Aorta (tissue), 5 donors: ENCODE measurements around the gene SOCS2. TPM values are rescaled to one million over a fixed set of nuclear protein-coding genes. Genes with fewer than 3 reads are reported as not detected.

Experiments used
- ATAC-seq: fragments of 200-7000 bp; cut with Tn5 transposase; one replicate; pipeline ENCODE4 v1.9.1; 2022; ENCODE audit warnings: moderate library complexity; ENCODE audit not compliant: low FRiP score
- DNase-seq, 2 donors: peaks; one replicate each; pipeline ENCODE4 v3.0.0-alpha.2; 2020
- H3K27ac ChIP-seq, 2 donors: one replicate each; pipeline ENCODE4 v1.5.1; 2013; ENCODE audit warnings: low read length in 2 of 2, mild to moderate bottlenecking in 2 of 2, moderate library complexity in 2 of 2, control low read depth in 1 of 2, inconsistent platforms in 1 of 2, low read depth in 1 of 2
- H3K27me3 ChIP-seq, 2 donors: one replicate each; pipeline ENCODE4 v1.6.1; 2013; ENCODE audit warnings: control low read depth in 1 of 2, low read length in 1 of 2, mild to moderate bottlenecking in 1 of 2, moderate library complexity in 1 of 2; ENCODE audit not compliant: insufficient read depth in 2 of 2, control insufficient read depth in 1 of 2
- H3K36me3 ChIP-seq, 2 donors: one replicate each; pipeline ENCODE4 v1.6.1; 2013; ENCODE audit warnings: control low read depth in 1 of 2, low read length in 1 of 2, mild to moderate bottlenecking in 1 of 2; ENCODE audit not compliant: insufficient read depth in 2 of 2, control insufficient read depth in 1 of 2
- H3K4me1 ChIP-seq, 2 donors: one replicate each; pipeline ENCODE4 v1.6.1; 2013; ENCODE audit warnings: low read length in 2 of 2, control low read depth in 1 of 2, mild to moderate bottlenecking in 1 of 2, moderate library complexity in 1 of 2; ENCODE audit not compliant: insufficient read depth in 2 of 2, control insufficient read depth in 1 of 2
- H3K4me3 ChIP-seq, 2 donors: one replicate each; pipeline ENCODE4 v1.5.1; 2013; ENCODE audit warnings: low read length in 2 of 2, control low read depth in 1 of 2, mild to moderate bottlenecking in 1 of 2
- H3K9me3 ChIP-seq: one replicate; pipeline ENCODE4 v1.6.1; 2013; ENCODE audit warnings: mild to moderate bottlenecking, low read length; ENCODE audit not compliant: control insufficient read depth
- whole genome bisulfite sequencing, 2 donors: extraction: QIAGEN DNeasy Blood & Tissue Kit; methylation state at CpG; one replicate each; pipeline ENCODE4 v1.1.7; 2013; 5-methylcytosine and 5-hydroxymethylcytosine counted together
- intact Hi-C, 2 donors: fragments of 100-400 bp; cut with DNase I; formaldehyde crosslinking; loops; one replicate each; pipeline versions ENCODE4 v1.14.2 to v1.15.0; 2022
- polyA plus RNA-seq, 2 donors: library from polyadenylated mRNA; stranded (reverse); fragments of 200-250 nt; gene quantifications; one replicate each; pipeline ENCODE4 v1.2.3, GENCODE V29; 2013
- total RNA-seq, 2 donors: library from RNA; stranded (reverse); fragmentation: NEBNext Ultra II Directional; extraction: Animal tissue kit (Norgen Biotek cat#: 25700); gene quantifications; one replicate each; pipeline ENCODE4 v1.2.1, GENCODE V29; 2021
- donor health status: healthy with polysubstance abuse.
- donor health status: Bipolar disorder and iron deficiency.
- donor health status: DM: no; HTN: no; CAD: no.
- donor health status: DM: no; HTN: no; CAD: no.
- donor health status: DM: yes; HTN: yes; CAD: no.

Gene SOCS2
- total and polyA plus RNA-seq, 4 donors = 14.3 to 27.1 (median 23.6) TPM

DNA sequence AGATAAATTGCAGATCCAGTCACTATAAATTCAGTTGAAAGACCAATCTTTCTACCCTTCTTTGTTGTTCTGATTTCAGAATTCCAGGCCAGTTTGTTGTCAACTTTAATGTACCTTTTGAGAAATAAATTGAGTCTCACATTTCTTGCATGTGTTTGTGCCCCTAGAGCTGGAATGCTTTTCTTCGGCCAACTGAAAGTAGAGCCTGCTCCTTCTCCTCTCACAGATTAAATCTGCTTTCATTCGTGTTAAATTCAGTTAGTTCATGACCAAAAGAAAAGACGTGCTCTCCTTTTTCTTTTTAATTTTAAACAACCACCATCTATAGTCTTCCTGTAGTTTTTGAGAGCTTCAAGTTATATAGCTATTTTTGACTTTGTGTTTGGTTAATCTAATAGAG is 22.9 kb downstream of the SOCS2 start:
- no peak overlapping the region for H3K27ac ChIP-seq
- ATAC-seq (no peak), DNase-seq (no peak)
- peaks cover 0 to 3% of the 10 kb centered on the region in 2 donors for H3K4me1 ChIP-seq
- no peak overlapping the region for H3K4me3 ChIP-seq
- WGBS, 2 donors = 69 to 81% methylated on average over 3 of the region's 3 CpGs
- H3K27me3 ChIP-seq = no peaks in the 10 kb centered on the region
- intact Hi-C loops = no loop called here
- no peaks in the 10 kb centered on the region for H3K9me3 ChIP-seq
- no peaks in the 10 kb centered on the region for H3K36me3 ChIP-seq

DNA sequence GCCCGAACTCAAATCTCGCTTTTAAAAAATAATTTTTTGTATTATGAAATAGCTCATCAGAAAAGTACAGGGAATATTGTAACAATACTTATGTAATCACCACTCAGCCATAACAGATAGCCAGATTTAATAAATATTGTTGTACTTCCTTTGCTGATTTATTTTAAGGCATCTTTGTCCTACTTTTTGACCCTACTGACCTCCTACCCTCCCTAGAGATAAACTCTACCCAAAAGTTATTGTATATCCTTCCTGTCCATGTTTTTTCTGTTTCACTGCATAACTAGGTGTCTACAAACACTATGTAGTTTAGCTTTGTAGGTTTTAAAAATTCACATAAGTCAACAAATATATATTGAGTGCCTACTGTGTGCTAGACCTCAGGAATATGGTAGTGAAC is 25.1 kb downstream of the SOCS2 start:
- Histone ChIP-seq H3K4me1 (peaks cover 0 to 1% of the 10 kb centered on the region in 2 donors), H3K27ac (no peak overlapping the region), H3K27me3 (no peaks in the 10 kb centered on the region), H3K9me3 (no peaks in the 10 kb centered on the region), H3K36me3 (no peaks in the 10 kb centered on the region), H3K4me3 (no peak overlapping the region)
- intact Hi-C loops = no loop called here
- ATAC-seq (no peak), DNase-seq (no peak)
- 94% methylated on average over 2 of the region's 2 CpGs for WGBS, 2 donors

DNA sequence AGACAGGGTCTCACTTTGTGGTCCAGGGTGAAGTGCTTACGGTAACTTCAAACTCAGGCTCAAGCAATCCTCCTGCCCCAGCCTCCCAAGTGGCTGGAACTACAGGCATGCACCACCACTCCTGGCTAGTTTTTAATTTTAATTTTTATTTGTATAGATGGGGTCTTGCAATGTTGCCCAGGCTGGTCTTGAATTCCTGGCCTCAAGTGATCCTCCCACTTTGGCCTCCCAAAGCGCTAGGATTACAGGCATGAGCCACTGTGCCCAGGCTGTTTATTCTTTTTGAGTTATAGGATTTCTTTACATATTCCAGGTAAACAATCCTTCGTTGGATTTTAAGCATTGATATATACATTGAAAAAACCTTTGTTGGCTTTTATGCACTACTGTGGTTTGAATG is 26.7 kb downstream of the SOCS2 start:
- H3K9me3 ChIP-seq = no peaks in the 10 kb centered on the region
- 93 to 94% methylated on average over 3 of the region's 3 CpGs for WGBS, 2 donors
- DNase-seq (no peak), ATAC-seq (no peak)
- peaks cover 0 to 3% of the 10 kb centered on the region in 2 donors for H3K4me1 ChIP-seq
- H3K27me3 ChIP-seq = no peaks in the 10 kb centered on the region
- no peak overlapping the region for H3K27ac ChIP-seq
- no peaks in the 10 kb centered on the region for H3K36me3 ChIP-seq
- no peak overlapping the region for H3K4me3 ChIP-seq
- intact Hi-C loops = no loop called here

DNA sequence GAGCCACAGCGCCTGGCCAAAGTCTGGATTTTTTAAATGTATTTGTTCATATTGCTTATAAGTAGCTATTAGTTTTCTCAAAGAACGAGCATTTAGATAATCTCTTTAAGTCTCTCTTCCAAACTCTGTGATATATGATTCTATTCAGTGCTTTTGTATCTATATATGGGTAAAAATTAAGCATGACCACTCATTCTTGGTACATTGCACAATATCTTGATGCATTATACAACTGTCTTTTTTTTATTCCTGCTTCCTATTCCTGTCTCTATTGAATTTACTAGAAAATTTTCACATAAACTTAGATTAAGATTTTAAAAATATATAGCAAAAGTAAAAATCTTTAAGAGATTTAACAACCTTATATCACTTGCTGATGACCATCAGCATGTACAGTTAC is 29.1 kb downstream of the SOCS2 start:
- no peak overlapping the region for H3K27ac ChIP-seq
- ATAC-seq (no peak), DNase-seq (no peak)
- H3K27me3 ChIP-seq = no peaks in the 10 kb centered on the region
- no peaks in the 10 kb centered on the region for H3K9me3 ChIP-seq
- peaks cover 0 to 3% of the 10 kb centered on the region in 2 donors for H3K4me1 ChIP-seq
- no peaks in the 10 kb centered on the region for H3K36me3 ChIP-seq
- no peak overlapping the region for H3K4me3 ChIP-seq
- 74 to 77% methylated on average over 2 of the region's 2 CpGs for WGBS, 2 donors
- intact Hi-C loops = no loop called here

DNA sequence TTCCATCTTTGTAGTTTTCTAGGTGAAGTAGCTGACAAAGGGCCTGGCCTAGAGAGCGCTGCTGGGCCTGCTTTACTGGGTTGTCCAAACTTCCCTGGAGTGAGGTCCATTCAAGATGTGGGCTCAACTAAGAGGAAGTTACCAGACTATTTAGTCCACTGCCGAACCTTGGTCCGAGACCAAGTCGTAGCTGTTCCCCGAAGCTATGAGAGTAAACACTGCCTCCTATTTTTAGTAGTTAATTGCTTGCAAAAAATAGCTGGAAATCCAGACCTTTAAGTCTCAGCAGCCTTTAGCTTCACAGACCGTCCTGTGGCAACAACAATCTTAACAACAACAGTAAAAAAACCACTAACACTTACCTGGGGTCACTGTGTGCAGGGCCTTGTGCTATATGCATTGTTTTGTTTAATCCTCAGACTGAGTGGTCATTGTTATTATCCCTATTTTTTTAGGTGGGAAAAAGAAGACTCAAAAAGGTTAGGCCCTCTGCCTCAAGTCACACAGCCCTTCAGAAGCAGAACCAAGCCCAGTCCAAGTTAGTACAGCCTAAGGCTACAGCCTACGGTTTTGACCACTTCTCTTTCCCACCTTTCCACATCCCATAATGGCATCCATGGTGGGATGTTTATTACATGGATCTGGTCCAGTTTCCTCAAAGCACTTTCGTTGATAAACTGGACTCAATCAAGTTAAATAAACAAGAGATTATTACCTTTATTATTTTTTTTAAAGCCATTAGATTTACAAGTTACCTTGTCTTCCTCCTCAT is 30.6 kb downstream of the SOCS2 start:
- ATAC-seq (no peak), DNase-seq (no peak)
- H3K27ac ChIP-seq = peak overlapping the region in 1 of 2 donors; percentile 40

DNA sequence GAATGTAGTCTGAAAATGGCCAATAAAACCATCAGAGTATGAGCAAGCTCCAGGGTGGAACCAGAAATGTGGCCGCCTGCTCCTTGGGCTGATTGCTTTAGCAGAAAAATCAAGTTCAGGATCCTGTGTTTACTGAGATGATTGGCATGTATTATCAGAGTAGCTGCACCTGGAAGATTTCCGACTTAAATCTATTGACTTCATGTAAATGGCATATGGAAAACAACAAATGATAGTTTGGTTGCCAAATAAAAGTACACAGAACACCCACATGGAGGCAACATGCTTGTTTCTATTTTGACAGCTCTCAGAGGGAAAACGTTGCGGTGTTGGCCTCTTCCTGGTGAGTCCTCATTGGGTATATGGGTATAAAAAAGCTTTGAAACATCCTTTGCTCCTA is 31.3 kb downstream of the SOCS2 start:
- Histone ChIP-seq H3K4me3 (no peak overlapping the region), H3K36me3 (no peaks in the 10 kb centered on the region), H3K27me3 (no peaks in the 10 kb centered on the region), H3K27ac (no peak overlapping the region), H3K4me1 (peaks cover 0 to 3% of the 10 kb centered on the region in 2 donors), H3K9me3 (no peaks in the 10 kb centered on the region)
- WGBS, 2 donors = 82% methylated on average over 4 of the region's 4 CpGs
- intact Hi-C loops = no loop called here
- ATAC-seq = no peak
- DNase-seq = no peak

More for the DNA sequence above, 30.6 kb downstream of the SOCS2 start:
- no peaks in the 10 kb centered on the region for H3K36me3 ChIP-seq
- intact Hi-C loops = no loop called here
- H3K9me3 ChIP-seq = no peaks in the 10 kb centered on the region
- H3K4me3 ChIP-seq = no peak overlapping the region
- 29 to 33% methylated on average over 8 of the region's 8 CpGs for WGBS, 2 donors
- H3K27me3 ChIP-seq = no peaks in the 10 kb centered on the region
- H3K4me1 ChIP-seq = peaks cover 0 to 3% of the 10 kb centered on the region in 2 donors

DNA sequence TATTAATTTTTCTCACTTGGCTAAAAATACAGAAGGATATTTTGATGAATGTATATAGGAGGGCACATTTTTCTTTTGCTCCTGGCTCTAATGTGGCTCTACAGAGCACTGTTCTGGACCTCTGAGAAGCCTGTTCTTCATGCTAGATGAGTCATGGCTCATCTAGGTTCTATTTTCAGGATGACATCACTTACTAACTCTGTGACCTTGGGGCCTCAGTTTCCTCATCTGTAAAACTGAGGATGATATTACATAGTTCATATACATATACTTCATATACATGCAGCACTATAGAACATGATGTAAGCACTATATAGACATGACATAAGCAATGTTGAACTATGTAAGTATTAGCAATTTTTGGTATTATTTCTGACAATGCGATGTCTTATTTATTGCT is 35.8 kb downstream of the SOCS2 start:
- DNase-seq (no peak), ATAC-seq (no peak)
- no peaks in the 10 kb centered on the region for H3K4me1 ChIP-seq
- H3K4me3 ChIP-seq = no peak overlapping the region
- no peak overlapping the region for H3K27ac ChIP-seq
- intact Hi-C loops = no loop called here
- WGBS, 2 donors = 97 to 99% methylated on average over 1 of the region's 1 CpG
- no peaks in the 10 kb centered on the region for H3K36me3 ChIP-seq
- H3K9me3 ChIP-seq = no peaks in the 10 kb centered on the region
- H3K27me3 ChIP-seq = no peaks in the 10 kb centered on the region

DNA sequence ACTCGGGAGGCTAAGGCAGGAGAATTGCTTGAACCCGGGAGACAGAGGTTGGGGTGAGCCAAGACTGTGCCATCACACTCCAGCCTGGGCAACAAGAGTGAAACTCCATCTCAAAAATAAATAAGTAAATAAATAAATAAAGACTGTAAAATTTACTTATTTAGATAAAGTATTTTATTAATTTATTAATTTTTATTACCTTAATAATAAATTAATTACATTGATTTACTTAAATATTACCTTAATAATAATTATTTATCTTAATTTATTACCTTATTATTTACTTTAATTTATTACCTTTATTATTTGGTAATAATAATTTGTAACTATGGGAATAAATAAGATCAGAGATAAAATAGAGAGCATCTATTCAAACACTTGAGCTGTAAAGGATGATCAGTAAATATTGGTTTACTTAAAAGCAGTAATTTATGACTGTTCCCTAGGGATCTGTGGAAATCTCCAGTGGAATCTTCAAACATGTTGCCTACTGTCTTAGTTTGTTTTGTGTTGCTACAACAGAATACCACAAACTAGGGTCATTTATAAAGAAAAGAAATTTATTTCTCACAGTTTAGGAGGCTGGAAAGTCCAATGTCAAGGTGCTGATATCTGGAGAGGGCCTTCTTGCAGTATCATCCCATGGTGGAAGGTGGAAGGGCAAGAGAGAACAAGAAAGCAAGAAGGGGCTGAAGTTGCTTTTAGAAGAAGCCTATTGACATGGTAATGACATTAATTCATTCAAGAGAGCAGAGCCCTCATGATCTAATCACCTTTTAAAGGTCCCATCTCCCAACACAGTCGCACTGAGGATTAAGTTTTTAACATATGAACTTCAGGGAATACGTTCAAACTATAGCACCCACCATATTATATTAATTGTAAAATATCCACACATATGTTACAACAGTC is 37.1 kb downstream of the SOCS2 start:
- WGBS, 2 donors = 97 to 99% methylated on average over 4 of the region's 4 CpGs
- Histone ChIP-seq H3K4me1 (no peaks in the 10 kb centered on the region), H3K4me3 (no peak overlapping the region), H3K27me3 (no peaks in the 10 kb centered on the region), H3K27ac (no peak overlapping the region), H3K9me3 (no peaks in the 10 kb centered on the region), H3K36me3 (no peaks in the 10 kb centered on the region)
- DNase-seq (no peak), ATAC-seq (no peak)
- intact Hi-C loops = no loop called here
